Measurements from ENCODE around the gene BLCAP. TPM values are rescaled to one million over a fixed set of nuclear protein-coding genes. Genes with fewer than 3 reads are reported as not detected.

Gene BLCAP
- total and polyA plus RNA-seq, 4 donors = 53.3 to 81.5 (median 55.2) TPM

DNA sequence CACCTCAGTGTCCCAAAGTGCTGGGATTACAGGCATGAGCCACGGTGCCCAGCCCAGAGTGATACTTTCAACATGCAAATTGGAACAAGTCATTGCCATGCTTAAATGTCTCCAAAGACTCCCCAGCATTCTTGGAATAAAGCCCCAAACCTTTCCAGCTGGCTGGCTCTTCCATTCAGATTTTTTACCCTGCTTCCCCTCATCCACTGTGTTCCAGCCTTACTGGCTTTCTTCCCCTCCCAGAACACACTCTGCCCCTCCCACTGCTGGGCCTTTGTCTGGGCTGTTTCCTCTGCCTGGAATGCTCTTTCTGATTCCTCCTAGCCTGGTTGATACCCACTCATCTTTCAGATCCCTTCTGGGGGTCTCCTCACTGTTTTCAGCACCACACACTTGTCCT lies 46.8 kb downstream of the BLCAP start:
- WGBS, 2 donors = 88 to 96% methylated on average over 1 of the region's 1 CpG
- ATAC-seq (ENCODE audit: insufficient read depth, low FRiP score) = no peak
- no peak overlapping the region for H3K27ac ChIP-seq (ENCODE audit: low read depth in 1 of 2, low read length in 1 of 2)

DNA sequence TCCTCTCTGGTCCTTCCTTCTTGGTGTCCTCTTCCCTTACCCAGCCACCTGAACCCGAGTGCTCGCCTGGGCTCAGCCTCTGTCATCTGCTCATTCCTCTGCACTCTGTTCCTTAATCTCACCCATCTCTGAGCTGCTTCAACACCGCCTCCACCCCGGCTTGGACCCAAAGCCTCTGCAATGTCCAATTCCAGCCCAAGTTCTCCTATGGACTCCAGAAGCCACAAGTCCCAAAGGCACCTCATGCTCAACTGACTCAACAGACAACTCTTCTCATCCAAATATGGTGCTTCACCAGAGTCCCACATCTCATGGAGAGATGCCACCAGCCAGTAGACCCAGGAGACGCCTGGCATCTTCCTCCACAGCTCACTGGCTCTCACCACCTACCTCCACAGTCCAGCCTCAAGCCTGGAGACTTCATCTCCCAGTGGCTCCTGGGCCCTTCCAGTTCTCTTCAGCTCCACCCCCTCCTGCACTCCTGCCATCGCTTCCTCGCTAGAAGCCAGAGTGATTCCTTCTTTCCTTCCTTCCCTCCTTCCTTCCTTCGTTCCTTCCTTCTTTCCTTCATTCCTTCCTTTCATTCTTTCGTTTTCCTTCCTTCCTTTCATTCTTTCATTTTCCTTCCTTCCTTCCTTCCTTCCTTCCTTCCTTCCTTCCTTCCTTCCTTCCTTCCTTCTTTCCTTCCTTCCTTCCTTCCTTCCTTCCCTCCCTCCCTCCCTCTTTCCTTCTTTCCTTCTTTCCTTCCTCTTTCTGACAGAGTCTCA lies 47.6 kb downstream of the BLCAP start:
- H3K27me3 ChIP-seq (ENCODE audit: control insufficient read depth in 3 of 3, insufficient read depth in 3 of 3, low read length in 2 of 3) = no peaks in the 10 kb centered on the region
- no peak overlapping the region for H3K27ac ChIP-seq (ENCODE audit: low read depth in 1 of 2, low read length in 1 of 2)
- ATAC-seq (ENCODE audit: insufficient read depth, low FRiP score) (no peak), DNase-seq (no peak)
- no peak overlapping the region for H3K9ac ChIP-seq (ENCODE audit: insufficient read depth in 1 of 2, low read length in 2 of 2)
- H3K4me3 ChIP-seq = no peak overlapping the region
- H3K36me3 ChIP-seq (ENCODE audit: control insufficient read depth in 4 of 4, insufficient read depth in 4 of 4, low read length in 4 of 4) = no peaks in the 10 kb centered on the region
- H3K4me1 ChIP-seq (ENCODE audit: control insufficient read depth in 5 of 5, insufficient read depth in 5 of 5, low read length in 5 of 5) = no peaks in the 10 kb centered on the region
- 87 to 88% methylated on average over 9 of the region's 9 CpGs for WGBS, 2 donors
- no peaks in the 10 kb centered on the region for H3K9me3 ChIP-seq (ENCODE audit: control insufficient read depth in 4 of 4, insufficient read depth in 3 of 4, low read length in 3 of 4)
- no peak for TF ChIP-seq CTCF (IDR thresholded peaks at IDR 0.05; ENCODE audit: control extremely low read depth, extremely low read depth)

More for the DNA sequence above, 46.8 kb downstream of the BLCAP start:
- TF ChIP-seq CTCF (IDR thresholded peaks at IDR 0.05; ENCODE audit: control extremely low read depth, extremely low read depth) = no peak
- Histone ChIP-seq H3K27me3 (ENCODE audit: control insufficient read depth in 3 of 3, insufficient read depth in 3 of 3, low read length in 2 of 3) (no peaks in the 10 kb centered on the region), H3K36me3 (ENCODE audit: control insufficient read depth in 4 of 4, insufficient read depth in 4 of 4, low read length in 4 of 4) (no peaks in the 10 kb centered on the region), H3K9me3 (ENCODE audit: control insufficient read depth in 4 of 4, insufficient read depth in 3 of 4, low read length in 3 of 4) (no peaks in the 10 kb centered on the region), H3K4me1 (ENCODE audit: control insufficient read depth in 5 of 5, insufficient read depth in 5 of 5, low read length in 5 of 5) (no peaks in the 10 kb centered on the region), H3K9ac (ENCODE audit: insufficient read depth in 1 of 2, low read length in 2 of 2) (no peak overlapping the region), H3K4me3 (no peak overlapping the region)
- DNase-seq = no peak

- Histone ChIP-seq H3K9me3 (ENCODE audit: control insufficient read depth in 4 of 4, insufficient read depth in 3 of 4, low read length in 3 of 4) (no peaks in the 10 kb centered on the region), H3K4me3 (no peak overlapping the region), H3K36me3 (ENCODE audit: control insufficient read depth in 4 of 4, insufficient read depth in 4 of 4, low read length in 4 of 4) (no peaks in the 10 kb centered on the region), H3K27ac (ENCODE audit: low read depth in 1 of 2, low read length in 1 of 2) (no peak overlapping the region), H3K9ac (ENCODE audit: insufficient read depth in 1 of 2, low read length in 2 of 2) (no peak overlapping the region), H3K4me1 (ENCODE audit: control insufficient read depth in 5 of 5, insufficient read depth in 5 of 5, low read length in 5 of 5) (no peaks in the 10 kb centered on the region), H3K27me3 (ENCODE audit: control insufficient read depth in 3 of 3, insufficient read depth in 3 of 3, low read length in 2 of 3) (no peaks in the 10 kb centered on the region)
- no peak for ATAC-seq (ENCODE audit: insufficient read depth, low FRiP score)
- TF ChIP-seq CTCF (IDR thresholded peaks at IDR 0.05; ENCODE audit: control extremely low read depth, extremely low read depth) = no peak
- DNase-seq = peak in 1 of 3 donors; percentile 3
- 84% methylated on average over 6 of the region's 6 CpGs for WGBS, 2 donors
Measured at GRCh38 chr20:37479266-37479665, 48.4 kb downstream of the BLCAP start.

DNA sequence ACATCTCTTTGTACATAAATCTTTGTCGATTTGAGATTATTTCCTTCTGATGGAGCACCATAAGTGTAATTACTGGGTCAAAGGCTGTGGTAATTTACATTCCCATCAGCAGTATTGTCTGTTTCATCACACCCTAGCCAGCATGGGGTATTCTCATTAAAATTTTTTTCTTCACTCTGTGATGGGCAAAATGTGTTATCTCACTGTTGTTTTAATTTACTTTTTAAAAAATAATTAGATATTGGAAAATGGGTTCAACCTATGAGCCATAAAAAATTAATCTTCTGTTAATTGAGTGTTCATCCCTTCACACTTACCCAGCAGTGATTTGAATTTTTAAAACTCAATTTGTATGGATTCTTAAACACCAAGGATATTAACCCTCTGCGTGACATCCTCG lies 50.6 kb downstream of the BLCAP start:
- H3K4me1 ChIP-seq (ENCODE audit: control insufficient read depth in 5 of 5, insufficient read depth in 5 of 5, low read length in 5 of 5) = no peaks in the 10 kb centered on the region
- no peaks in the 10 kb centered on the region for H3K27me3 ChIP-seq (ENCODE audit: control insufficient read depth in 3 of 3, insufficient read depth in 3 of 3, low read length in 2 of 3)
- no peak overlapping the region for H3K4me3 ChIP-seq
- no peak for DNase-seq
- H3K9ac ChIP-seq (ENCODE audit: insufficient read depth in 1 of 2, low read length in 2 of 2) = no peak overlapping the region
- no peak overlapping the region for H3K27ac ChIP-seq (ENCODE audit: low read depth in 1 of 2, low read length in 1 of 2)
- H3K9me3 ChIP-seq (ENCODE audit: control insufficient read depth in 4 of 4, insufficient read depth in 3 of 4, low read length in 3 of 4) = no peaks in the 10 kb centered on the region
- no peak for ATAC-seq (ENCODE audit: insufficient read depth, low FRiP score)
- no peak for TF ChIP-seq CTCF (IDR thresholded peaks at IDR 0.05; ENCODE audit: control extremely low read depth, extremely low read depth)
- H3K36me3 ChIP-seq (ENCODE audit: control insufficient read depth in 4 of 4, insufficient read depth in 4 of 4, low read length in 4 of 4) = no peaks in the 10 kb centered on the region
- 58 to 62% methylated on average over 3 of the region's 3 CpGs for WGBS, 2 donors
